ENCODE data around the gene TMC7. TPM values are rescaled to one million over a fixed set of nuclear protein-coding genes. Genes with fewer than 3 reads are reported as not detected.

The TMC7 gene
- total and polyA plus RNA-seq, 2 of the 13 experiments (the other 11 are each of a cell fraction or from before 2014, with no cell fraction given): 1.2 to 5.1 TPM

- TF ChIP-seq, protein P1, sequence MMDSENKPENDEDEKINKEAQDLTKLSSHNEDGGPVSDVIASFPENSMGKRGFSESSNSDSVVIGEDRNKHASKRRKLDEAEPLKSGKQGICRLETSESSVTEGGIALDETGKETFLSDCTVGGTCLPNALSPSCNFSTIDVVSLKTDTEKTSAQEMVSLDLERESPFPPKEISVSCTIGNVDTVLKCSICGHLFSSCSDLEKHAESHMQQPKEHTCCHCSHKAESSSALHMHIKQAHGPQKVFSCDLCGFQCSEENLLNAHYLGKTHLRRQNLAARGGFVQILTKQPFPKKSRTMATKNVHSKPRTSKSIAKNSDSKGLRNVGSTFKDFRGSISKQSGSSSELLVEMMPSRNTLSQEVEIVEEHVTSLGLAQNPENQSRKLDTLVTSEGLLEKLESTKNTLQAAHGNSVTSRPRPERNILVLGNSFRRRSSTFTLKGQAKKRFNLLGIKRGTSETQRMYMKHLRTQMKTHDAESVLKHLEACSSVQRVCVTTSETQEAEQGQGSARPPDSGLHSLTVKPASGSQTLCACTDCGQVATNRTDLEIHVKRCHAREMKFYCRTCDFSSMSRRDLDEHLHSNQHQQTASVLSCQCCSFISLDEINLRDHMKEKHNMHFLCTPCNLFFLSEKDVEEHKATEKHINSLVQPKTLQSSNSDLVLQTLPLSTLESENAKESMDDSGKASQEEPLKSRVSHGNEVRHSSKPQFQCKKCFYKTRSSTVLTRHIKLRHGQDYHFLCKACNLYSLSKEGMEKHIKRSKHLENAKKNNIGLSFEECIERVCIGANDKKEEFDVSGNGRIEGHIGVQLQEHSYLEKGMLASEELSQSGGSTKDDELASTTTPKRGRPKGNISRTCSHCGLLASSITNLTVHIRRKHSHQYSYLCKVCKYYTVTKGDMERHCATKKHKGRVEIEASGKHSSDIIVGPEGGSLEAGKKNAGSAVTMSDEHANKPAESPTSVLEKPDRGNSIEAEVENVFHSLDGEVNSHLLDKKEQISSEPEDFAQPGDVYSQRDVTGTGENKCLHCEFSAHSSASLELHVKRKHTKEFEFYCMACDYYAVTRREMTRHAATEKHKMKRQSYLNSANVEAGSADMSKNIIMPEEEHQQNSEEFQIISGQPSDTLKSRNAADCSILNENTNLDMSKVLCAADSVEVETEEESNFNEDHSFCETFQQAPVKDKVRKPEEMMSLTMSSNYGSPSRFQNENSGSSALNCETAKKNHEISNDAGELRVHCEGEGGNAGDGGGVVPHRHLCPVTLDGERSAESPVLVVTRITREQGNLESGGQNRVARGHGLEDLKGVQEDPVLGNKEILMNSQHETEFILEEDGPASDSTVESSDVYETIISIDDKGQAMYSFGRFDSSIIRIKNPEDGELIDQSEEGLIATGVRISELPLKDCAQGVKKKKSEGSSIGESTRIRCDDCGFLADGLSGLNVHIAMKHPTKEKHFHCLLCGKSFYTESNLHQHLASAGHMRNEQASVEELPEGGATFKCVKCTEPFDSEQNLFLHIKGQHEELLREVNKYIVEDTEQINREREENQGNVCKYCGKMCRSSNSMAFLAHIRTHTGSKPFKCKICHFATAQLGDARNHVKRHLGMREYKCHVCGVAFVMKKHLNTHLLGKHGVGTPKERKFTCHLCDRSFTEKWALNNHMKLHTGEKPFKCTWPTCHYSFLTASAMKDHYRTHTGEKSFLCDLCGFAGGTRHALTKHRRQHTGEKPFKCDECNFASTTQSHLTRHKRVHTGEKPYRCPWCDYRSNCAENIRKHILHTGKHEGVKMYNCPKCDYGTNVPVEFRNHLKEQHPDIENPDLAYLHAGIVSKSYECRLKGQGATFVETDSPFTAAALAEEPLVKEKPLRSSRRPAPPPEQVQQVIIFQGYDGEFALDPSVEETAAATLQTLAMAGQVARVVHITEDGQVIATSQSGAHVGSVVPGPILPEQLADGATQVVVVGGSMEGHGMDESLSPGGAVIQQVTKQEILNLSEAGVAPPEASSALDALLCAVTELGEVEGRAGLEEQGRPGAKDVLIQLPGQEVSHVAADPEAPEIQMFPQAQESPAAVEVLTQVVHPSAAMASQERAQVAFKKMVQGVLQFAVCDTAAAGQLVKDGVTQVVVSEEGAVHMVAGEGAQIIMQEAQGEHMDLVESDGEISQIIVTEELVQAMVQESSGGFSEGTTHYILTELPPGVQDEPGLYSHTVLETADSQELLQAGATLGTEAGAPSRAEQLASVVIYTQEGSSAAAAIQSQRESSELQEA (CRISPR knock-in tag; IDR thresholded peaks at IDR 0.05; ENCODE audit: not compliant biosample characterization): no peak
- TF ChIP-seq KAT2B (IDR thresholded peaks at IDR 0.05; ENCODE audit: borderline replicate concordance, low read depth, low read length): no peak
- TF ChIP-seq ZNF691 (CRISPR knock-in tag; IDR thresholded peaks at IDR 0.05; ENCODE audit: borderline replicate concordance, low read depth): peak; percentile 99
- TF ChIP-seq, protein P2, sequence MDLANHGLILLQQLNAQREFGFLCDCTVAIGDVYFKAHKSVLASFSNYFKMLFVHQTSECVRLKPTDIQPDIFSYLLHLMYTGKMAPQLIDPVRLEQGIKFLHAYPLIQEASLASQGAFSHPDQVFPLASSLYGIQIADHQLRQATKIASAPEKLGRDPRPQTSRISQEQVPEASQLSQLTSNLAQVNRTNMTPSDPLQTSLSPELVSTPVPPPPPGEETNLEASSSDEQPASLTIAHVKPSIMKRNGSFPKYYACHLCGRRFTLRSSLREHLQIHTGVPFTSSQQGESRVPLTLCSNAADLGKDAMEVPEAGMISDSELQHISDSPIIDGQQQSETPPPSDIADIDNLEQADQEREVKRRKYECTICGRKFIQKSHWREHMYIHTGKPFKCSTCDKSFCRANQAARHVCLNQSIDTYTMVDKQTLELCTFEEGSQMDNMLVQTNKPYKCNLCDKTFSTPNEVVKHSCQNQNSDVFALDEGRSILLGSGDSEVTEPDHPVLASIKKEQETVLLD (CRISPR knock-in tag; IDR thresholded peaks at IDR 0.05; ENCODE audit: low read depth): no peak; the same call in 1 of the 2 replicates
- TF ChIP-seq GLI4 (CRISPR knock-in tag; IDR thresholded peaks at IDR 0.05; ENCODE audit: borderline replicate concordance): no peak
- TF ChIP-seq REL (CRISPR knock-in tag; conservative IDR thresholded peaks at IDR 0.05): no peak
- peak; percentile 80 for TF ChIP-seq NFKBIZ (CRISPR knock-in tag; IDR thresholded peaks at IDR 0.05)
- no peak for TF ChIP-seq GABPA (IDR thresholded peaks at IDR 0.05; ENCODE audit: low read depth, low read length)
- peak; percentile 73 for TF ChIP-seq GABPA (CRISPR knock-in tag; IDR thresholded peaks at IDR 0.05; ENCODE audit: low read depth)
- no peak for TF ChIP-seq ZNF138 (CRISPR knock-in tag; IDR thresholded peaks at IDR 0.05; ENCODE audit: low read depth)
- TF ChIP-seq STAT5B (CRISPR knock-in tag; IDR thresholded peaks at IDR 0.05): peak; percentile 26; the same call in 1 of the 2 replicates
- TF ChIP-seq, protein P3, sequence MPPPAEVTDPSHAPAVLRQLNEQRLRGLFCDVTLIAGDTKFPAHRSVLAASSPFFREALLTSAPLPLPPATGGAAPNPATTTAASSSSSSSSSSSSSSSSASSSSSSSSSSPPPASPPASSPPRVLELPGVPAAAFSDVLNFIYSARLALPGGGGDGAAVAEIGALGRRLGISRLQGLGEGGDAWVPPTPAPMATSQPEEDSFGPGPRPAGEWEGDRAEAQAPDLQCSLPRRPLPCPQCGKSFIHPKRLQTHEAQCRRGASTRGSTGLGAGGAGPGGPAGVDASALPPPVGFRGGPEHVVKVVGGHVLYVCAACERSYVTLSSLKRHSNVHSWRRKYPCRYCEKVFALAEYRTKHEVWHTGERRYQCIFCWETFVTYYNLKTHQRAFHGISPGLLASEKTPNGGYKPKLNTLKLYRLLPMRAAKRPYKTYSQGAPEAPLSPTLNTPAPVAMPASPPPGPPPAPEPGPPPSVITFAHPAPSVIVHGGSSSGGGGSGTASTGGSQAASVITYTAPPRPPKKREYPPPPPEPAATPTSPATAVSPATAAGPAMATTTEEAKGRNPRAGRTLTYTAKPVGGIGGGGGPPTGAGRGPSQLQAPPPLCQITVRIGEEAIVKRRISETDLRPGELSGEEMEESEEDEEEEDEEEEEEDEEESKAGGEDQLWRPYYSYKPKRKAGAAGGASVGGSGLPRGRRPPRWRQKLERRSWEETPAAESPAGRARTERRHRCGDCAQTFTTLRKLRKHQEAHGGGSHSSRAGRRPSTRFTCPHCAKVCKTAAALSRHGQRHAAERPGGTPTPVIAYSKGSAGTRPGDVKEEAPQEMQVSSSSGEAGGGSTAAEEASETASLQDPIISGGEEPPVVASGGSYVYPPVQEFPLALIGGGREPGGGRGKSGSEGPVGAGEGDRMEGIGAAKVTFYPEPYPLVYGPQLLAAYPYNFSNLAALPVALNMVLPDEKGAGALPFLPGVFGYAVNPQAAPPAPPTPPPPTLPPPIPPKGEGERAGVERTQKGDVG (CRISPR knock-in tag; IDR thresholded peaks at IDR 0.05; ENCODE audit: borderline replicate concordance): peak; percentile 71; the same call in 1 of the 2 replicates
- 0 out of 2 replicates have a peak, but pooled peaks have one; percentile 44 for TF ChIP-seq NFKB2 (CRISPR knock-in tag; IDR thresholded peaks at IDR 0.05; ENCODE audit: borderline replicate concordance)
- TF ChIP-seq ZNF556 (CRISPR knock-in tag; IDR thresholded peaks at IDR 0.05; ENCODE audit: borderline replicate concordance): peak; percentile 55; the same call in 1 of the 2 replicates
These were observed 22.1 kb downstream of the TMC7 start (continued) for GRCh38 chr16:19005561-19006445.
